Purkinje cell (primary cell): ENCODE results near the gene TFG. TPM values are rescaled to one million over a fixed set of nuclear protein-coding genes. Genes with fewer than 3 reads are reported as not detected.

ENCODE experiments used
- polyA plus RNA-seq: library from polyadenylated mRNA; unstranded; fragments of >200 nt; fragmentation: Nextera tagmentation; gene quantifications from 2 replicates; pipeline ENCODE4 v1.2.1, GENCODE V29; 2014

Gene TFG
- 133 and 149 TPM in 2 replicates for polyA plus RNA-seq

GRCh38 chr3:100708989-100709841, at the start of gene TFG:
TFG (plus strand) TSS chr3:100709494; CDS start chr3:100713686, 4,192 bp downstream.

Other genes starting within 250 kb of the TFG start
- gene TMEM45A, start 216.9 kb upstream of the TFG start, polyA plus RNA-seq: 0.12 and 0.13 TPM in 2 replicates
- not detected in 2 replicates for gene ADGRG7, start 99.9 kb upstream of the TFG start, polyA plus RNA-seq